NB4 (cell line): ENCODE results near the gene SCMH1.

ENCODE experiments used
- CTCF ChIP-seq: IDR thresholded peaks from one replicate; pipeline ENCODE4 v1.5.1; 2012; ENCODE audit warnings: low read depth, low read length
- MAX ChIP-seq: IDR thresholded peaks from 2 replicates; pipeline ENCODE4 v1.6.1; 2011; ENCODE audit warnings: low read depth, low read length
- MYC ChIP-seq: IDR thresholded peaks from 2 replicates; pipeline ENCODE4 v1.6.1; 2011; ENCODE audit warnings: low read depth, low read length
- POLR2A ChIP-seq: IDR thresholded peaks from 2 replicates; pipeline ENCODE4 v1.6.1; 2011; ENCODE audit warnings: mild to moderate bottlenecking; ENCODE audit not compliant: insufficient read length; ENCODE audit errors: extremely low read depth

- TF ChIP-seq POLR2A (no peak), MAX (no peak), CTCF (no peak), MYC (no peak)
Measured at GRCh38 chr1:41110286-41110685, 131.8 kb downstream of the SCMH1 start.
